Measurements from ENCODE around the gene MDFI. TPM values are rescaled to one million over a fixed set of nuclear protein-coding genes. Genes with fewer than 3 reads are reported as not detected.

The MDFI gene
- total RNA-seq, 1 donor from 2014 or later: 48.3 TPM

GRCh38 chr6:41642090-41642959, 4.1 kb downstream of the MDFI start:
- no peak for TF ChIP-seq CTCF (IDR thresholded peaks at IDR 0.05; ENCODE audit: unreplicated experiment)
- H3K27ac Mint-ChIP-seq: no peak overlapping the region
- peaks cover 7% of the 10 kb centered on the region for H3K27me3 Mint-ChIP-seq
- no peaks in the 10 kb centered on the region for H3K9me3 Mint-ChIP-seq (ENCODE audit: low read depth)
- H3K36me3 Mint-ChIP-seq (ENCODE audit: insufficient read depth): peaks cover 6% of the 10 kb centered on the region
- no peak overlapping the region for H3K4me3 Mint-ChIP-seq (ENCODE audit: low read depth)
- peaks cover 25% of the 10 kb centered on the region for H3K4me1 Mint-ChIP-seq (ENCODE audit: low read depth)
- DNase-seq (ENCODE audit: low spot score, unreplicated experiment): no peak

- no peak overlapping the region for H3K27ac Mint-ChIP-seq
- peaks cover 21% of the 10 kb centered on the region for H3K4me1 Mint-ChIP-seq (ENCODE audit: low read depth)
- no peak overlapping the region for H3K4me3 Mint-ChIP-seq (ENCODE audit: low read depth)
Observed at GRCh38 chr6:41642960-41643898, 5.0 kb downstream of the MDFI start.

GRCh38 chr6:41643899-41644269, 5.6 kb downstream of the MDFI start:
- no peak for TF ChIP-seq CTCF (IDR thresholded peaks at IDR 0.05; ENCODE audit: unreplicated experiment)
- Mint-ChIP-seq H3K27me3 (peaks cover 3% of the 10 kb centered on the region), H3K9me3 (ENCODE audit: low read depth) (no peaks in the 10 kb centered on the region), H3K4me3 (ENCODE audit: low read depth) (no peak overlapping the region), H3K36me3 (ENCODE audit: insufficient read depth) (peaks cover 9% of the 10 kb centered on the region), H3K27ac (no peak overlapping the region), H3K4me1 (ENCODE audit: low read depth) (peaks cover 21% of the 10 kb centered on the region)
- DNase-seq (ENCODE audit: low spot score, unreplicated experiment): no peak

More at GRCh38 chr6:41642960-41643898, 5.0 kb downstream of the MDFI start:
- H3K36me3 Mint-ChIP-seq (ENCODE audit: insufficient read depth): peaks cover 8% of the 10 kb centered on the region
- H3K27me3 Mint-ChIP-seq: peaks cover 3% of the 10 kb centered on the region
- no peak for DNase-seq (ENCODE audit: low spot score, unreplicated experiment)
- TF ChIP-seq CTCF (IDR thresholded peaks at IDR 0.05; ENCODE audit: unreplicated experiment): no peak
- no peaks in the 10 kb centered on the region for H3K9me3 Mint-ChIP-seq (ENCODE audit: low read depth)

- peaks cover 10% of the 10 kb centered on the region for H3K36me3 Mint-ChIP-seq (ENCODE audit: insufficient read depth)
Observed at GRCh38 chr6:41644297-41644879, 6.1 kb downstream of the MDFI start.

More at GRCh38 chr6:41644297-41644879, 6.1 kb downstream of the MDFI start:
- DNase-seq (ENCODE audit: low spot score, unreplicated experiment): no peak
- Mint-ChIP-seq H3K4me1 (ENCODE audit: low read depth) (peaks cover 18% of the 10 kb centered on the region), H3K27ac (no peak overlapping the region), H3K27me3 (peaks cover 3% of the 10 kb centered on the region), H3K4me3 (ENCODE audit: low read depth) (no peak overlapping the region), H3K9me3 (ENCODE audit: low read depth) (no peaks in the 10 kb centered on the region)
- TF ChIP-seq CTCF (IDR thresholded peaks at IDR 0.05; ENCODE audit: unreplicated experiment): no peak
